ENCODE results near the gene ZNF630.

DNA sequence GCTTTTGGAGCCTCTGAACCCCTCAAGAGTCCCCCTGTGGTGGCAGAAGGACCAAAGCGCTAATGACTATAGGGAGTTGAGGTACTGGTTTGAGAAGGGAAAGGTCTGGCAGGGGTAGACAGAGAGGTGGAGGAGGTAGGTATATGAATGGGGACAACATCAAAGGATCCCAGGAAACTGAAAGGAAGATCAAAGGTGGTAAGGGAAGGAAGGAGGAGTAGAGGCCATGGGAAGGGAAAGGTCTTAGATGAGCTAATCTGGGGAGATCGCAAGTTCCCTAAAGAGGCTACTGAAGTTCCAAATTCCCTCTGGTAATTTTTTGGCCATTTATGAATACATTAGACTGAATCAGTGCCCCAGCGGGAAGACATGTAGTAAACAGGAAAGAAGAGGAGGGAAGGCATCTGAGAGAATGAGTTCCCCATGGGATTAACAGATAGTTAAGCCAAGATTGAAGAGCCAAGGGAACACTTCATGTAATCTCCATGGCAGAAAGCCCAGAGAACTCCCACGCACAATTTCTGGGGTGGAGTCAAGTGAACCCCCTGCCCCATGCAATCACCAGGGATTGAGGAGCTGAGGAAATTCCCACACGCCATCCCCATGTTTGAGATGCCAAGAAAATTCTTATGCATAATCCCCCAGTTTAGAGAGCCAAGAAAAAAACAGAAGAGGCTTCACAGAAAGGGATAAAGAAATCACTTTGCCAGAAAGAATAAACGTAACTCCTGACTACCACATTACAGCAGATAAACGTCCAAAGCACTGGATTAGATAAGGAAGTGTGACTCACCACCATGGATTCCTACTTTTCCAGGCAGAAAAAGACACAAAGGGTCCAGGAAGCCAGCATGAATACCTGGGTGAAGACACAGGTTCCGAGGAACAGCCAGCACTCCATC lies 25.8 kb downstream of the ZNF630 start:
- TF ChIP-seq POLR2A (IDR thresholded peaks at IDR 0.05) (no peak), CTCF (IDR thresholded peaks at IDR 0.05 in 8 of 11, conservative IDR thresholded peaks at IDR 0.05 in 3 of 11) (no peak)

Data from spleen (tissue), 7 donors.